ENCODE measurements around the gene ARID2.
A peak's percentile ranks its signal among the peaks of the same experiment; 100 is the strongest.

ARID2 gene

GRCh38 chr12:45721369-45721768, 8.1 kb upstream of the ARID2 start:
- DNase-seq (ENCODE audit: low read depth in 4 of 4, low spot score in 1 of 4) = no peak

GRCh38 chr12:45721954-45722353, 7.6 kb upstream of the ARID2 start:
- DNase-seq (ENCODE audit: low read depth in 4 of 4, low spot score in 1 of 4) = no peak

- DNase-seq (ENCODE audit: low read depth in 4 of 4, low spot score in 1 of 4) = no peak
These were observed 3.6 kb upstream of the ARID2 start for GRCh38 chr12:45725631-45726602.

- peak in 2 of 4 experiments; percentile 11 to 19 for DNase-seq (ENCODE audit: low read depth in 4 of 4, low spot score in 1 of 4)
These were observed 2.8 kb upstream of the ARID2 start for GRCh38 chr12:45726603-45727300.

GRCh38 chr12:45727301-45727979, 2.1 kb upstream of the ARID2 start:
- peak in 3 of 4 experiments; percentile 60 to 77 (median 77) for DNase-seq (ENCODE audit: low read depth in 4 of 4, low spot score in 1 of 4)

- no peak for DNase-seq (ENCODE audit: low read depth in 4 of 4, low spot score in 1 of 4)
These were observed 1.4 kb upstream of the ARID2 start for GRCh38 chr12:45727980-45728629.

- DNase-seq (ENCODE audit: low read depth in 4 of 4, low spot score in 1 of 4) = peak; percentile 81 to 91 (median 86)
These were observed 775 bp upstream of the ARID2 start for GRCh38 chr12:45728630-45729232.

GRCh38 chr12:45730084-45730347, 510 bp downstream of the ARID2 start:
- peak in 2 of 4 experiments; percentile 26 to 32 for DNase-seq (ENCODE audit: low read depth in 4 of 4, low spot score in 1 of 4)

- peak in 3 of 4 experiments; percentile 26 to 33 (median 28) for DNase-seq (ENCODE audit: low read depth in 4 of 4, low spot score in 1 of 4)
These were observed 1.1 kb downstream of the ARID2 start for GRCh38 chr12:45730348-45731189.

GRCh38 chr12:45731190-45731775, 1.8 kb downstream of the ARID2 start:
- no peak for DNase-seq (ENCODE audit: low read depth in 4 of 4, low spot score in 1 of 4)

GRCh38 chr12:45732250-45732649, 2.7 kb downstream of the ARID2 start:
- DNase-seq (ENCODE audit: low read depth in 4 of 4, low spot score in 1 of 4) = no peak

- no peak for DNase-seq (ENCODE audit: low read depth in 4 of 4, low spot score in 1 of 4)
These were observed 3.4 kb downstream of the ARID2 start for GRCh38 chr12:45732936-45733335.

GRCh38 chr12:45737638-45738037, 8.1 kb downstream of the ARID2 start:
- no peak for DNase-seq (ENCODE audit: low read depth in 4 of 4, low spot score in 1 of 4)

- no peak for DNase-seq (ENCODE audit: low read depth in 4 of 4, low spot score in 1 of 4)
These were observed 13.1 kb downstream of the ARID2 start for GRCh38 chr12:45742590-45742989.

GRCh38 chr12:45743247-45743646, 13.7 kb downstream of the ARID2 start:
- DNase-seq (ENCODE audit: low read depth in 4 of 4, low spot score in 1 of 4) = no peak

GRCh38 chr12:45745861-45746277, 16.4 kb downstream of the ARID2 start:
- no peak for DNase-seq (ENCODE audit: low read depth in 4 of 4, low spot score in 1 of 4)

- DNase-seq (ENCODE audit: low read depth in 4 of 4, low spot score in 1 of 4) = no peak
These were observed 27.2 kb downstream of the ARID2 start for GRCh38 chr12:45756666-45757065.

GRCh38 chr12:45757172-45757571, 27.7 kb downstream of the ARID2 start:
- no peak for DNase-seq (ENCODE audit: low read depth in 4 of 4, low spot score in 1 of 4)

GRCh38 chr12:45760333-45760732, 30.8 kb downstream of the ARID2 start:
- DNase-seq (ENCODE audit: low read depth in 4 of 4, low spot score in 1 of 4) = no peak
